ENCODE measurements around the gene SLC39A5.

DNA sequence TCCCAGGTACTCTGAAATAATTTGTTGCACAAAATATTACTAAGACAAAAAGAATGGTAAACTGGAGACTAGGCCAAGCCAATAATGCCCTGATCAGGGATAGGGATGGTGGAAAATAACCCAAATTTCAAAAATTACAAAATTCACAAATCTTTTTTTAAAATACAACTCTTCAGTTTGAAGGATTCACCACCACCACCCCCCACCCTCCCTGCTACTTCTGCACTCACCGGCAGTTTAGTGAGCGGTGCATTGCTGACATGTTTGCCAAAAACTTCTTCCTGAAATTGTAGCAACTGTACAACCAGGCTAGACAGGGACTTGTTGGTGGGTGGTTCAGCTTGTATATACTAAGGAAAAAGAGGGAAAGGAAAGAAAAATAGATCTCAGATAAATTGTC is 42.9 kb upstream of the SLC39A5 start:
- TF ChIP-seq EZH2 (IDR thresholded peaks at IDR 0.05; ENCODE audit: low read depth) = no peak
- TF ChIP-seq, protein P1, sequence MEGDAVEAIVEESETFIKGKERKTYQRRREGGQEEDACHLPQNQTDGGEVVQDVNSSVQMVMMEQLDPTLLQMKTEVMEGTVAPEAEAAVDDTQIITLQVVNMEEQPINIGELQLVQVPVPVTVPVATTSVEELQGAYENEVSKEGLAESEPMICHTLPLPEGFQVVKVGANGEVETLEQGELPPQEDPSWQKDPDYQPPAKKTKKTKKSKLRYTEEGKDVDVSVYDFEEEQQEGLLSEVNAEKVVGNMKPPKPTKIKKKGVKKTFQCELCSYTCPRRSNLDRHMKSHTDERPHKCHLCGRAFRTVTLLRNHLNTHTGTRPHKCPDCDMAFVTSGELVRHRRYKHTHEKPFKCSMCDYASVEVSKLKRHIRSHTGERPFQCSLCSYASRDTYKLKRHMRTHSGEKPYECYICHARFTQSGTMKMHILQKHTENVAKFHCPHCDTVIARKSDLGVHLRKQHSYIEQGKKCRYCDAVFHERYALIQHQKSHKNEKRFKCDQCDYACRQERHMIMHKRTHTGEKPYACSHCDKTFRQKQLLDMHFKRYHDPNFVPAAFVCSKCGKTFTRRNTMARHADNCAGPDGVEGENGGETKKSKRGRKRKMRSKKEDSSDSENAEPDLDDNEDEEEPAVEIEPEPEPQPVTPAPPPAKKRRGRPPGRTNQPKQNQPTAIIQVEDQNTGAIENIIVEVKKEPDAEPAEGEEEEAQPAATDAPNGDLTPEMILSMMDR (conservative IDR thresholded peaks at IDR 0.05) = no peak
